Panc1 (cell line): Measurements from ENCODE around the gene TMEM260. TPM values are rescaled to one million over a fixed set of nuclear protein-coding genes. Genes with fewer than 3 reads are reported as not detected.
"Not testable (repeated sequence)": the region's sequence is repeated elsewhere in the genome, so short reads cannot be mapped to it uniquely, and the experiment has no call there.

ENCODE experiments used
- ATAC-seq: fragments of 200-7000 bp; cut with Tn5 transposase; 2 replicates; pipeline ENCODE4 v1.9.1; 2020; ENCODE audit warnings: mild to moderate bottlenecking, moderate library complexity
- BruUV-seq: library from RNA; stranded (reverse); fragments of 400-500 nt; replicated peaks from 2 replicates; lab custom pipeline; 2021; lab: Mats Ljungman, UMichigan
- CTCF ChIA-PET: fragments of 300-600 bp; sonication (Branson Sonifier 250); formaldehyde crosslinking; loops from one replicate; lab custom pipeline; 2022; ENCODE audit warnings: antibody characterized with exemption; lab: Charles Lee
- POLR2A ChIA-PET: fragments of 300-600 bp; sonication (Branson Sonifier 250); formaldehyde crosslinking; loops from one replicate; lab custom pipeline; 2022; ENCODE audit warnings: antibody characterized with exemption; lab: Charles Lee
- DNase-seq: peaks from one replicate; pipeline ENCODE4 v3.0.0-alpha.2; 2010; ENCODE audit warnings: low read depth, low spot score
- H3K27ac ChIP-seq: 2 replicates; pipeline ENCODE4 v1.5.1; 2011; ENCODE audit warnings: mild to moderate bottlenecking, low read length, inconsistent platforms
- H3K27me3 ChIP-seq: fragments of 200-500 bp; sonication (Bioruptor generic); 2 replicates; pipeline ENCODE4 v1.6.0; 2014; ENCODE audit warnings: low read length, inconsistent platforms; ENCODE audit not compliant: control insufficient read depth, insufficient read depth
- H3K36me3 ChIP-seq: fragments of 200-500 bp; sonication (Bioruptor generic); 2 replicates; pipeline ENCODE4 v1.5.1; 2014; ENCODE audit warnings: inconsistent platforms, mild to moderate bottlenecking, low read length, moderate library complexity; ENCODE audit not compliant: control insufficient read depth, insufficient read depth
- H3K4me1 ChIP-seq: 2 replicates; pipeline ENCODE4 v1.5.1; 2011; ENCODE audit warnings: inconsistent platforms, mild to moderate bottlenecking, low read length, moderate library complexity; ENCODE audit not compliant: control insufficient read depth, insufficient read depth
- H3K4me3 ChIP-seq, 2 experiments: 2 replicates each; pipeline ENCODE4 v1.5.1; 2011 to 2012; ENCODE audit warnings: low read depth in 2 of 2, low read length in 2 of 2, mild to moderate bottlenecking in 2 of 2, inconsistent platforms in 1 of 2, moderate library complexity in 1 of 2
- H3K9me3 ChIP-seq: fragments of 200-500 bp; sonication (Bioruptor generic); 2 replicates; pipeline ENCODE4 v1.5.1; 2014; ENCODE audit warnings: low read depth, mild to moderate bottlenecking, inconsistent platforms, low read length, moderate library complexity; ENCODE audit not compliant: control insufficient read depth, insufficient read depth
- POLR2AphosphoS5 ChIP-seq: IDR thresholded peaks from 2 replicates; pipeline ENCODE4 v1.6.1; 2012; ENCODE audit warnings: mild to moderate bottlenecking, low read depth, low read length, moderate library complexity
- SIN3A ChIP-seq: IDR thresholded peaks from 2 replicates; pipeline ENCODE4 v1.6.1; 2012; ENCODE audit warnings: low read depth, mild to moderate bottlenecking, low read length, moderate library complexity, borderline replicate concordance; ENCODE audit not compliant: insufficient read depth
- TCF7L2 ChIP-seq: IDR thresholded peaks from 2 replicates; pipeline ENCODE4 v1.6.1; 2011; ENCODE audit warnings: mild to moderate bottlenecking, low read depth, low read length, inconsistent platforms
- in situ Hi-C: cut with HindIII; loops from 2 replicates; pipeline ENCODE4 v1.10.0; 2016; ENCODE audit warnings: low sequenced_read_pairs, low pct_unique_long_range_greater_than_20kb
- intact Hi-C: fragments of 100-400 bp; cut with micrococcal nuclease; formaldehyde crosslinking; loops from one replicate; pipeline ENCODE4 v1.10.0; 2022; ENCODE audit not compliant: unreplicated experiment
- total RNA-seq: library from RNA; stranded (reverse); gene quantifications from one replicate; pipeline ENCODE4 v1.2.1, GENCODE V29; 2021; ENCODE audit not compliant: unreplicated experiment
- TF ChIP-seq, protein P1 (sequence below), 2 experiments: IDR thresholded peaks; 2 replicates each; pipeline ENCODE4 v1.6.1; 2011 to 2012; ENCODE audit warnings: low read depth in 2 of 2, control low read depth in 1 of 2, low read length in 1 of 2, mild to moderate bottlenecking in 1 of 2, moderate library complexity in 1 of 2; ENCODE audit not compliant: insufficient read depth in 1 of 2
- TF ChIP-seq, protein P2 (sequence below): fragments of 450-650 bp; IDR thresholded peaks from 2 replicates; pipeline ENCODE4 v1.5.1; 2017; ENCODE audit warnings: mild to moderate bottlenecking

The TMEM260 gene
- total RNA-seq, 1 experiment from 2014 or later, result 8.9 TPM

DNA sequence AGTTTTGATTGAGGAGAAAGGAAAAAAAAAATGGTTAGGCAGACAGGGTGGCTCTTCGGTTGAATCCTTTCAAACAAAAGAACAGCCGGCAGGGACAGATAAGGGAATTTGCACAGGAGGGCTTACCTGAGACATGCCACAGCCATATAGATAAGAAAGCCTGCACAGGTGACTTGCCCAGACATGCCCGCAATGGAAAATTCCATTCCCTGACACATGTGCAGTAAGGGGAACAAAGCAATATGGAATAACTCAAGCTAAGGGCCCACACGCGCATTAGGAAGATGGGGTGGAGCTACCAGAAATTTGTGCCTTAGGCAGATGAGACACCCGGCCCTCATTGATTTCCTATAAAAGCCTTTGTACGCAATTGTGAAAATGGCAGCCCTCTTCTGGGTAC lies 86.7 kb downstream of the TMEM260 start:
- Histone ChIP-seq H3K4me1 (no peaks in the 10 kb centered on the region), H3K9me3 (no peaks in the 10 kb centered on the region), H3K36me3 (no peaks in the 10 kb centered on the region), H3K27ac (no peak overlapping the region), H3K4me3 (no peak overlapping the region), H3K27me3 (no peaks in the 10 kb centered on the region; the same call in 1 of the 2 replicates)
- intact Hi-C loops (no loop called here), in situ Hi-C loops (no loop called here)
- CTCF ChIA-PET, result no interaction called here
- TF ChIP-seq, protein P1, sequence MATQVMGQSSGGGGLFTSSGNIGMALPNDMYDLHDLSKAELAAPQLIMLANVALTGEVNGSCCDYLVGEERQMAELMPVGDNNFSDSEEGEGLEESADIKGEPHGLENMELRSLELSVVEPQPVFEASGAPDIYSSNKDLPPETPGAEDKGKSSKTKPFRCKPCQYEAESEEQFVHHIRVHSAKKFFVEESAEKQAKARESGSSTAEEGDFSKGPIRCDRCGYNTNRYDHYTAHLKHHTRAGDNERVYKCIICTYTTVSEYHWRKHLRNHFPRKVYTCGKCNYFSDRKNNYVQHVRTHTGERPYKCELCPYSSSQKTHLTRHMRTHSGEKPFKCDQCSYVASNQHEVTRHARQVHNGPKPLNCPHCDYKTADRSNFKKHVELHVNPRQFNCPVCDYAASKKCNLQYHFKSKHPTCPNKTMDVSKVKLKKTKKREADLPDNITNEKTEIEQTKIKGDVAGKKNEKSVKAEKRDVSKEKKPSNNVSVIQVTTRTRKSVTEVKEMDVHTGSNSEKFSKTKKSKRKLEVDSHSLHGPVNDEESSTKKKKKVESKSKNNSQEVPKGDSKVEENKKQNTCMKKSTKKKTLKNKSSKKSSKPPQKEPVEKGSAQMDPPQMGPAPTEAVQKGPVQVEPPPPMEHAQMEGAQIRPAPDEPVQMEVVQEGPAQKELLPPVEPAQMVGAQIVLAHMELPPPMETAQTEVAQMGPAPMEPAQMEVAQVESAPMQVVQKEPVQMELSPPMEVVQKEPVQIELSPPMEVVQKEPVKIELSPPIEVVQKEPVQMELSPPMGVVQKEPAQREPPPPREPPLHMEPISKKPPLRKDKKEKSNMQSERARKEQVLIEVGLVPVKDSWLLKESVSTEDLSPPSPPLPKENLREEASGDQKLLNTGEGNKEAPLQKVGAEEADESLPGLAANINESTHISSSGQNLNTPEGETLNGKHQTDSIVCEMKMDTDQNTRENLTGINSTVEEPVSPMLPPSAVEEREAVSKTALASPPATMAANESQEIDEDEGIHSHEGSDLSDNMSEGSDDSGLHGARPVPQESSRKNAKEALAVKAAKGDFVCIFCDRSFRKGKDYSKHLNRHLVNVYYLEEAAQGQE (IDR thresholded peaks at IDR 0.05; ENCODE audit: insufficient read depth in 1 of 2, low read depth in 2 of 2, low read length in 1 of 2), result no peak
- TF ChIP-seq TCF7L2 (no peak), POLR2AphosphoS5 (no peak), SIN3A (no peak)
- TF ChIP-seq, protein P2, sequence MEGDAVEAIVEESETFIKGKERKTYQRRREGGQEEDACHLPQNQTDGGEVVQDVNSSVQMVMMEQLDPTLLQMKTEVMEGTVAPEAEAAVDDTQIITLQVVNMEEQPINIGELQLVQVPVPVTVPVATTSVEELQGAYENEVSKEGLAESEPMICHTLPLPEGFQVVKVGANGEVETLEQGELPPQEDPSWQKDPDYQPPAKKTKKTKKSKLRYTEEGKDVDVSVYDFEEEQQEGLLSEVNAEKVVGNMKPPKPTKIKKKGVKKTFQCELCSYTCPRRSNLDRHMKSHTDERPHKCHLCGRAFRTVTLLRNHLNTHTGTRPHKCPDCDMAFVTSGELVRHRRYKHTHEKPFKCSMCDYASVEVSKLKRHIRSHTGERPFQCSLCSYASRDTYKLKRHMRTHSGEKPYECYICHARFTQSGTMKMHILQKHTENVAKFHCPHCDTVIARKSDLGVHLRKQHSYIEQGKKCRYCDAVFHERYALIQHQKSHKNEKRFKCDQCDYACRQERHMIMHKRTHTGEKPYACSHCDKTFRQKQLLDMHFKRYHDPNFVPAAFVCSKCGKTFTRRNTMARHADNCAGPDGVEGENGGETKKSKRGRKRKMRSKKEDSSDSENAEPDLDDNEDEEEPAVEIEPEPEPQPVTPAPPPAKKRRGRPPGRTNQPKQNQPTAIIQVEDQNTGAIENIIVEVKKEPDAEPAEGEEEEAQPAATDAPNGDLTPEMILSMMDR, result no peak
- POLR2A ChIA-PET, result no interaction called here
- DNase-seq, result no peak
- no peak for ATAC-seq
- BruUV-seq, result no TSS peak

DNA sequence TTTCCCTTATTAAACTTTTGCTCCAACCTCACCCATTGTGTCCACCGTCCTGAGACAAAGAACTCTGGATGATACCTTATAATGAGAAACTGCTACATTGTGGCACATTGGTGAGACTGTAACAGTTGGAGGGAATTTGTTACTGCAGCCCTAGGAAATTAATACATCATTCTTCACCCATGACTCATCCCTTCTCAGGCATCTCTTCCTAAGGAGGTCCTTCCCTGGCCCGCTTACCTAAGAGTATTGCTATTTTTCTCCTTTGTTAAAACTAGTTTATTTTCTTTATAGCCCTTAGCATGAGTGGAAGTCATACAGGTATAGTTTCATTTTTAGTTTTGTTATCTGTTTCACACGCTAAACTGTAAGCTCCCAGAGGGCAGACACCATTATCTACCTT lies 87.1 kb downstream of the TMEM260 start:
- no peak for TF ChIP-seq SIN3A
- TF ChIP-seq POLR2AphosphoS5, result no peak
- TF ChIP-seq, protein P1 (IDR thresholded peaks at IDR 0.05; ENCODE audit: insufficient read depth in 1 of 2, low read depth in 2 of 2, low read length in 1 of 2), result no peak
- no peak for TF ChIP-seq TCF7L2
- TF ChIP-seq, protein P2, result no peak
- in situ Hi-C loops, result no loop called here
- H3K36me3 ChIP-seq, result no peaks in the 10 kb centered on the region
- ChIA-PET POLR2A (no interaction called here), CTCF (interaction anchor here (0.6 kb wide), 1 partner anchor 382 kb away, joined by 3 read pairs; no protein-coding TSS in a partner anchor)
- no peak overlapping the region for H3K4me3 ChIP-seq
- no peaks in the 10 kb centered on the region for H3K27me3 ChIP-seq
- intact Hi-C loops, result no loop called here
- ATAC-seq (no peak), DNase-seq (no peak)
- no peak overlapping the region for H3K27ac ChIP-seq
- no TSS peak for BruUV-seq
- H3K9me3 ChIP-seq, result no peaks in the 10 kb centered on the region
- H3K4me1 ChIP-seq, result no peaks in the 10 kb centered on the region

DNA sequence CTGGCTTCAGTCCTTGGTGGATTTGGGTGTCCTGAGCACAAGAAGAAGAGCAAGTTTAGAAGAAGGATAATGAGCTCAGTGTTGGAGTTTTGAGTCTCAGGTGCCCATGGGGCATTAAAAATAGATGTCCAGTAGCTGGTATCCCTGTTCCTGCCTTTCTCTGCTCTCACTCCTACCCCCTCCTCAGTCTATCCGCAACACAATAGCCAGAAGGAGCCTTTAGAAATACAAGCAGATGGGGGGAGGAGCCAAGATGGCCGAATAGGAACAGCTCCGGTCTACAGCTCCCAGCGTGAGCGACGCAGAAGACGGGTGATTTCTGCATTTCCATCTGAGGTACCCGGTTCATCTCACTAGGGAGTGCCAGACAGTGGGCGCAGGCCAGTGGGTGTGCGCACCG lies 87.7 kb downstream of the TMEM260 start:
- in situ Hi-C loops, intact Hi-C loops: not testable (repeated sequence)

More for the DNA sequence above, 87.7 kb downstream of the TMEM260 start:
- DNase-seq, H3K27ac ChIP-seq, H3K4me3 ChIP-seq, ATAC-seq, H3K27me3 ChIP-seq, H3K9me3 ChIP-seq, H3K4me1 ChIP-seq, BruUV-seq, POLR2A ChIA-PET, H3K36me3 ChIP-seq: not testable (repeated sequence)
- CTCF ChIA-PET, result interaction anchor here (0.6 kb wide), 1 partner anchor 381 kb away, joined by 3 read pairs; no protein-coding TSS in a partner anchor
